MM.1S (cell line): Measurements from ENCODE around the gene ENKUR.

Experiments
- EZH2 ChIP-seq: fragments of 300-600 bp; sonication (generic); optimal IDR thresholded peaks from 2 replicates; pipeline ENCODE3; 2017; ENCODE audit warnings: low read depth, mild to moderate bottlenecking, antibody characterized with exemption, low read length, mixed read lengths
- TF ChIP-seq, protein P1 (sequence below): fragments of 300-600 bp; sonication (generic); IDR thresholded peaks from 2 replicates; pipeline ENCODE4 v1.5.1; 2016; ENCODE audit warnings: antibody characterized with exemption, low read length, mixed read lengths

DNA sequence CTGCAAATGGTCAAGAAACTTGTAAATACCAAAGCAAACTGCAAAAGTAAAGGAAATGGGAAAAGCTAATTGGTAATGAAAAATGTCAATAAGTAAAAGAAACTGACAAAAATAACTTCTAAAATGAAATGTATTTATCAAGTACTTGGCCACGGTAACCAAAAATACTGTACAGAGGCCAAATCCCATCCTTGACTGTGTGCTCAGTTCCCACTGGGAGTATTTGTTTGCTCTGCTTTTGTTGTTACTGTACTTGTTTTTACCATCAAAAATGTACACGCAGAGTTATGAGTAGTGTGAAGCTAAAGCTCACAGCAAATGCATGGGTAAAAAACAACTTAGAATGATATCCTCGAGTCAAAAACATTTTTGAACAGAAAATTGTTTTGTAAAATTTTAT, 31.1 kb downstream of the ENKUR start:
- TF ChIP-seq, protein P1, sequence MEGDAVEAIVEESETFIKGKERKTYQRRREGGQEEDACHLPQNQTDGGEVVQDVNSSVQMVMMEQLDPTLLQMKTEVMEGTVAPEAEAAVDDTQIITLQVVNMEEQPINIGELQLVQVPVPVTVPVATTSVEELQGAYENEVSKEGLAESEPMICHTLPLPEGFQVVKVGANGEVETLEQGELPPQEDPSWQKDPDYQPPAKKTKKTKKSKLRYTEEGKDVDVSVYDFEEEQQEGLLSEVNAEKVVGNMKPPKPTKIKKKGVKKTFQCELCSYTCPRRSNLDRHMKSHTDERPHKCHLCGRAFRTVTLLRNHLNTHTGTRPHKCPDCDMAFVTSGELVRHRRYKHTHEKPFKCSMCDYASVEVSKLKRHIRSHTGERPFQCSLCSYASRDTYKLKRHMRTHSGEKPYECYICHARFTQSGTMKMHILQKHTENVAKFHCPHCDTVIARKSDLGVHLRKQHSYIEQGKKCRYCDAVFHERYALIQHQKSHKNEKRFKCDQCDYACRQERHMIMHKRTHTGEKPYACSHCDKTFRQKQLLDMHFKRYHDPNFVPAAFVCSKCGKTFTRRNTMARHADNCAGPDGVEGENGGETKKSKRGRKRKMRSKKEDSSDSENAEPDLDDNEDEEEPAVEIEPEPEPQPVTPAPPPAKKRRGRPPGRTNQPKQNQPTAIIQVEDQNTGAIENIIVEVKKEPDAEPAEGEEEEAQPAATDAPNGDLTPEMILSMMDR = no peak
- no peak for TF ChIP-seq EZH2
